Stomach (tissue), 9 donors: ENCODE results near the gene NMNAT2. TPM values are rescaled to one million over a fixed set of nuclear protein-coding genes. Genes with fewer than 3 reads are reported as not detected.

Source experiments
- DNase-seq, 2 donors: peaks; one replicate each; pipeline versions ENCODE4 v3.0.0 to v3.0.0-alpha.2; 2013 to 2019
- H3K27ac ChIP-seq, 5 donors: fragments of 200-600 bp in 4 of 5; sonication (generic) in 4 of 5; one replicate each; pipeline ENCODE4 v1.5.1; 2013 to 2019; ENCODE audit warnings: mild to moderate bottlenecking in 1 of 5, moderate library complexity in 1 of 5
- H3K27me3 ChIP-seq, 3 donors: fragments of 200-600 bp; sonication (generic); one replicate each; pipeline ENCODE4 v1.5.1; 2017 to 2019; ENCODE audit warnings: mixed run types in 1 of 3
- H3K36me3 ChIP-seq, 4 donors: fragments of 200-600 bp; sonication (generic); 1 replicate in 3 of 4; 2 replicates in 1 of 4; pipeline ENCODE4 v1.5.1; 2016 to 2019
- H3K4me1 ChIP-seq, 4 donors: fragments of 200-600 bp; sonication (generic); one replicate each; pipeline ENCODE4 v1.5.1; 2016 to 2019
- H3K4me3 ChIP-seq, 4 donors: fragments of 200-600 bp; sonication (generic) in 3 of 4; one replicate each; pipeline ENCODE4 v1.5.1; 2016 to 2019; ENCODE audit warnings: mild to moderate bottlenecking in 1 of 4
- H3K9me3 ChIP-seq, 4 donors: fragments of 200-600 bp; sonication (generic); one replicate each; pipeline ENCODE4 v1.5.1; 2016 to 2019
- CTCF ChIP-seq, 7 experiments: fragments of 450-650 bp in 4 of 7; fragments of 200-600 bp in 3 of 7; sonication (generic) in 3 of 7; IDR thresholded peaks; one replicate each; pipeline ENCODE4 v1.5.1; 2016 to 2019; ENCODE audit warnings: antibody characterized with exemption in 7 of 7, control low read depth in 2 of 7, mild to moderate bottlenecking in 1 of 7
- EP300 ChIP-seq: sonication (generic); formaldehyde crosslinking; IDR thresholded peaks from one replicate; pipeline ENCODE4 v1.6.1; 2017; ENCODE audit warnings: antibody characterized with exemption
- POLR2A ChIP-seq, 4 donors: fragments of 450-650 bp; IDR thresholded peaks; one replicate each; pipeline ENCODE4 v1.6.1; 2016; ENCODE audit warnings: antibody characterized with exemption in 4 of 4, control low read depth in 2 of 4, mild to moderate bottlenecking in 1 of 4, moderate library complexity in 1 of 4
- POLR2AphosphoS5 ChIP-seq, 3 donors: sonication (generic); formaldehyde crosslinking; IDR thresholded peaks; one replicate each; pipeline ENCODE4 v1.6.1; 2016; ENCODE audit warnings: antibody characterized with exemption in 3 of 3
- WGBS, 5 donors: extraction: QIAGEN DNeasy Blood & Tissue Kit in 3 of 5; methylation state at CpG; one replicate each; pipeline versions ENCODE4 v1.1.5 to v1.1.7; 2013 to 2018; 5-methylcytosine and 5-hydroxymethylcytosine counted together
- intact Hi-C: fragments of 100-400 bp; cut with DNase I; formaldehyde crosslinking; loops from one replicate; pipeline ENCODE4 v1.15.1; 2023; ENCODE audit warnings: low total_unique reads
- polyA plus RNA-seq, 3 donors: library from polyadenylated mRNA; stranded (reverse); fragments of 200-250 nt; gene quantifications; one replicate each; pipeline ENCODE4 v1.2.3, GENCODE V29; 2013
- total RNA-seq, 5 donors: library from RNA; depleted of rRNA; stranded (reverse); fragments of >200 nt; gene quantifications; one replicate each; pipeline versions ENCODE4 v1.1.0 to v1.2.3, GENCODE V29; 2014 to 2016
- donor health status: healthy with polysubstance abuse.
- donor health status: Bipolar disorder and iron deficiency.
- donor health status: healthy.

Gene NMNAT2
- total and polyA plus RNA-seq, 8 donors = 0.06 to 1.3 (median 0.51) TPM; not detected in 2

GRCh38 chr1:183247484-183247883 lies 170.7 kb downstream of the NMNAT2 start:
- Histone ChIP-seq H3K27me3 (no peaks in the 10 kb centered on the region), H3K4me1 (peaks cover 0 to 6% (median 0%) of the 10 kb centered on the region in 4 donors), H3K27ac (no peak overlapping the region), H3K4me3 (no peak overlapping the region), H3K36me3 (no peaks in the 10 kb centered on the region), H3K9me3 (no peaks in the 10 kb centered on the region)
- intact Hi-C loops = no loop called here
- 26 to 50% (median 42%) methylated on average over 3 of the region's 3 CpGs for WGBS, 5 donors
- no peak for DNase-seq
- no peak for TF ChIP-seq POLR2AphosphoS5 (IDR thresholded peaks at IDR 0.05)
- no peak for TF ChIP-seq POLR2A (IDR thresholded peaks at IDR 0.05)
- no peak for TF ChIP-seq EP300
- TF ChIP-seq CTCF (IDR thresholded peaks at IDR 0.05) = no peak

- no peaks in the 10 kb centered on the region for H3K27me3 ChIP-seq
- intact Hi-C loops = no loop called here
- H3K27ac ChIP-seq = no peak overlapping the region
- no peaks in the 10 kb centered on the region for H3K36me3 ChIP-seq
- no peak for DNase-seq
- H3K4me1 ChIP-seq = peaks cover 0 to 6% (median 0%) of the 10 kb centered on the region in 4 donors
- WGBS, 5 donors = 85 to 93% (median 88%) methylated on average over 11 of the region's 11 CpGs
- no peaks in the 10 kb centered on the region for H3K9me3 ChIP-seq
- no peak overlapping the region for H3K4me3 ChIP-seq
- TF ChIP-seq POLR2AphosphoS5 (IDR thresholded peaks at IDR 0.05) = no peak
- TF ChIP-seq CTCF (IDR thresholded peaks at IDR 0.05) = no peak
- no peak for TF ChIP-seq POLR2A (IDR thresholded peaks at IDR 0.05)
- TF ChIP-seq EP300 = no peak
Measured at GRCh38 chr1:183247066-183247465, 171.1 kb downstream of the NMNAT2 start.

- DNase-seq = no peak
- TF ChIP-seq EP300 (no peak), CTCF (IDR thresholded peaks at IDR 0.05) (no peak), POLR2A (IDR thresholded peaks at IDR 0.05) (no peak), POLR2AphosphoS5 (IDR thresholded peaks at IDR 0.05) (no peak)
- no peaks in the 10 kb centered on the region for H3K27me3 ChIP-seq
- no peaks in the 10 kb centered on the region for H3K9me3 ChIP-seq
- H3K27ac ChIP-seq = no peak overlapping the region
- no peaks in the 10 kb centered on the region for H3K36me3 ChIP-seq
- H3K4me1 ChIP-seq = peaks cover 0 to 6% (median 0%) of the 10 kb centered on the region in 4 donors
- H3K4me3 ChIP-seq = no peak overlapping the region
- intact Hi-C loops = no loop called here
Measured at GRCh38 chr1:183246436-183246835, 171.7 kb downstream of the NMNAT2 start.

- DNase-seq = no peak
- H3K4me1 ChIP-seq = peaks cover 0 to 6% (median 0%) of the 10 kb centered on the region in 4 donors
- 85 to 93% (median 89%) methylated on average over 3 of the region's 3 CpGs for WGBS, 5 donors
- H3K27me3 ChIP-seq = no peaks in the 10 kb centered on the region
- H3K4me3 ChIP-seq = no peak overlapping the region
- intact Hi-C loops = no loop called here
- TF ChIP-seq CTCF (IDR thresholded peaks at IDR 0.05) (no peak), EP300 (no peak), POLR2AphosphoS5 (IDR thresholded peaks at IDR 0.05) (no peak), POLR2A (IDR thresholded peaks at IDR 0.05) (no peak)
- H3K36me3 ChIP-seq = peaks cover 0 to 6% (median under 1%) of the 10 kb centered on the region in 4 donors
- no peaks in the 10 kb centered on the region for H3K9me3 ChIP-seq
- peak overlapping the region in 2 of 5 donors; percentile 25 to 32 for H3K27ac ChIP-seq
Measured at GRCh38 chr1:183245357-183245756, 172.8 kb downstream of the NMNAT2 start.
